CD4-positive, alpha-beta T cell treated with Interleukin-4 for 4 hours (primary cell): ENCODE results near the gene PRDM10.

Experiments
- DNase-seq: peaks from one replicate; pipeline ENCODE4 v3.0.0-alpha.2; 2020

The PRDM10 gene

GRCh38 chr11:129944696-129945095, 57.9 kb downstream of the PRDM10 start:
- DNase-seq = no peak

- DNase-seq = no peak
These were observed 59.6 kb downstream of the PRDM10 start for GRCh38 chr11:129943036-129943435.

- no peak for DNase-seq
These were observed 63.1 kb downstream of the PRDM10 start for GRCh38 chr11:129939510-129939909.

- no peak for DNase-seq
These were observed 63.9 kb downstream of the PRDM10 start for GRCh38 chr11:129938764-129939163.

GRCh38 chr11:129937592-129938238, 64.9 kb downstream of the PRDM10 start:
- DNase-seq = no peak

GRCh38 chr11:129935723-129936122, 66.9 kb downstream of the PRDM10 start:
- DNase-seq = no peak

- no peak for DNase-seq
These were observed 68.7 kb downstream of the PRDM10 start for GRCh38 chr11:129933891-129934290.

GRCh38 chr11:129933262-129933661, 69.4 kb downstream of the PRDM10 start:
- no peak for DNase-seq

- DNase-seq = no peak
These were observed 70.1 kb downstream of the PRDM10 start for GRCh38 chr11:129932381-129933067.

GRCh38 chr11:129930743-129931142, 71.9 kb downstream of the PRDM10 start:
- DNase-seq = no peak

- DNase-seq = no peak
These were observed 72.3 kb downstream of the PRDM10 start for GRCh38 chr11:129930296-129930695.

- DNase-seq = no peak
These were observed 72.9 kb downstream of the PRDM10 start for GRCh38 chr11:129929721-129930120.

- no peak for DNase-seq
These were observed 73.5 kb downstream of the PRDM10 start for GRCh38 chr11:129928923-129929692.

- no peak for DNase-seq
These were observed 80.0 kb downstream of the PRDM10 start for GRCh38 chr11:129922674-129923073.

- DNase-seq = no peak
These were observed 84.3 kb downstream of the PRDM10 start for GRCh38 chr11:129918361-129918760.

- no peak for DNase-seq
These were observed 85.4 kb downstream of the PRDM10 start for GRCh38 chr11:129917231-129917630.

GRCh38 chr11:129911298-129911697, 91.3 kb downstream of the PRDM10 start:
- no peak for DNase-seq

- DNase-seq = no peak
These were observed 92.3 kb downstream of the PRDM10 start for GRCh38 chr11:129910360-129910759.

GRCh38 chr11:129905402-129905801, 97.2 kb downstream of the PRDM10 start:
- no peak for DNase-seq

- no peak for DNase-seq
These were observed 106.6 kb downstream of the PRDM10 start for GRCh38 chr11:129896062-129896461.

- peak; percentile 80 for DNase-seq
These were observed 107.3 kb downstream of the PRDM10 start, which contains the start of gene NFRKB for GRCh38 chr11:129895126-129896041. Gene NFRKB (minus strand): TSS chr11:129895578. CDS start chr11:129892849, 2,729 bp downstream.

- peak; percentile 1 for DNase-seq
These were observed 108.1 kb downstream of the PRDM10 start for GRCh38 chr11:129894278-129895125.
